Left cardiac atrium (tissue), 4 donors: Measurements from ENCODE around the gene LRRC17. TPM values are rescaled to one million over a fixed set of nuclear protein-coding genes. Genes with fewer than 3 reads are reported as not detected.

ENCODE experiments used
- ATAC-seq, 2 donors: fragments of 200-7000 bp; cut with Tn5 transposase; one replicate each; pipeline ENCODE4 v1.9.1; 2020; ENCODE audit warnings: mild to moderate bottlenecking in 2 of 2, moderate library complexity in 2 of 2
- DNase-seq: peaks from one replicate; pipeline ENCODE4 v3.0.0-alpha.2; 2020
- intact Hi-C, 2 donors: fragments of 100-400 bp; cut with DNase I; formaldehyde crosslinking; loops; one replicate each; pipeline versions ENCODE4 v1.14.1 to v1.15.1; 2022 to 2023
- long read RNA-seq: library from polyadenylated mRNA; unstranded; transcript quantifications from one replicate; pipeline ENCODE4 v2.0.0, GENCODE V29; 2021
- total RNA-seq, 2 donors: library from RNA; stranded (reverse); fragmentation: NEBNext Ultra II Directional; extraction: Animal tissue kit (Norgen Biotek cat#: 25700); gene quantifications; one replicate each; pipeline ENCODE4 v1.2.1, GENCODE V29; 2021
- donor health status: DM: no; HTN: yes; CAD: no.
- donor health status: DM: no; HTN: yes; CAD: no; lungs with severe emphysema.
- donor health status: DM: yes; HTN: yes; CAD: no.
- donor health status: Dilated cardiomyopathy.

Gene LRRC17, protein sequence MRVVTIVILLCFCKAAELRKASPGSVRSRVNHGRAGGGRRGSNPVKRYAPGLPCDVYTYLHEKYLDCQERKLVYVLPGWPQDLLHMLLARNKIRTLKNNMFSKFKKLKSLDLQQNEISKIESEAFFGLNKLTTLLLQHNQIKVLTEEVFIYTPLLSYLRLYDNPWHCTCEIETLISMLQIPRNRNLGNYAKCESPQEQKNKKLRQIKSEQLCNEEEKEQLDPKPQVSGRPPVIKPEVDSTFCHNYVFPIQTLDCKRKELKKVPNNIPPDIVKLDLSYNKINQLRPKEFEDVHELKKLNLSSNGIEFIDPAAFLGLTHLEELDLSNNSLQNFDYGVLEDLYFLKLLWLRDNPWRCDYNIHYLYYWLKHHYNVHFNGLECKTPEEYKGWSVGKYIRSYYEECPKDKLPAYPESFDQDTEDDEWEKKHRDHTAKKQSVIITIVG
- 1 to 10 TPM; 2.5 to 5.9 TPM for total RNA-seq
- long read RNA-seq = 0 reads

- ATAC-seq (peak; percentile 52 to 77), DNase-seq (peak; percentile 23)
- intact Hi-C loops = no loop called here
These were observed at the start of gene LRRC17 for GRCh38 chr7:102912742-102913141. Gene LRRC17, plus strand, starts transcription at chr7:102913000. Its CDS starts 20,914 bp downstream, at chr7:102933914.

- ATAC-seq (no peak), DNase-seq (no peak)
- intact Hi-C loops = no loop called here
These were observed 47.8 kb upstream of the LRRC17 start for GRCh38 chr7:102864958-102865357.

GRCh38 chr7:102866535-102867215 is 46.1 kb upstream of the LRRC17 start:
- ATAC-seq = no peak
- intact Hi-C loops = no loop called here
- DNase-seq = no peak

DNA sequence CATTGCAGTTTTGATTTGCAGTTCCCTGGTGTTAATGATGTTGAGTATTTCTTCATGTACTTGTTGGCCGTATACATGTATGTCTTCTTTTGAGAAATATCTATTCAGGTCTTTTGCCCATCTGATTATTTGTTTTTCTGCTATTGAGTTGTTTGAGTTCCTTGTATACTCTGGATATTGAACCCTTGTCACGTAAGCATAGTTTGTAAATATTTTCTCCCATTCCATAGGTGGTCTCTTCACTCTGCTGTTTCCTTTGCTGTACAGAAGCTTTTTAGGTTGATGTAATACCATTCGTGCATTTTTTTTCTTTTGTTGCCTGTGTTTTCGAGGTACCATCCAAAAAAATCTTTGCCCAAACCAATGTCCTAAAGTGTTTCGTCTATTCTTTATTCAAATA is 43.6 kb upstream of the LRRC17 start:
- no peak for DNase-seq
- intact Hi-C loops = no loop called here
- no peak for ATAC-seq

DNA sequence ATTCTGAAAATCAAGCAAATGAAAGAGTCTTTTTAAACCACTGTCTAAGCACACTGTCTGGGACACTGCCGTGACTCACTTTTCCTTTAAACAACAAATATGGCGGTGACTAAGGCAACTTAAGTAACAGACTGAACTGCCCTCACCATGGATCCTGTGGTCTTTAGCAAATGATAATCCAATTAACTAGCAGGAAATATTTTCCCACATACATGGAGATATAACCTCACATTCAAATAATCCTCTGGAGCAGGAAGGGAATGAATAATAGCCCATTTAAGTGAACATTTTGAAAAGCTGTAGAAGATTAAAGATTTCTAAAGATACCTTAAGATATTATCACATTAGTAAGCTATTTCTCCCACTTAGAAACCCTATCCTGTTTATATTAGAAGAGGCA is 40.3 kb upstream of the LRRC17 start:
- no peak for DNase-seq
- intact Hi-C loops = no loop called here
- peak in 1 of 2 donors; percentile 49 for ATAC-seq

DNA sequence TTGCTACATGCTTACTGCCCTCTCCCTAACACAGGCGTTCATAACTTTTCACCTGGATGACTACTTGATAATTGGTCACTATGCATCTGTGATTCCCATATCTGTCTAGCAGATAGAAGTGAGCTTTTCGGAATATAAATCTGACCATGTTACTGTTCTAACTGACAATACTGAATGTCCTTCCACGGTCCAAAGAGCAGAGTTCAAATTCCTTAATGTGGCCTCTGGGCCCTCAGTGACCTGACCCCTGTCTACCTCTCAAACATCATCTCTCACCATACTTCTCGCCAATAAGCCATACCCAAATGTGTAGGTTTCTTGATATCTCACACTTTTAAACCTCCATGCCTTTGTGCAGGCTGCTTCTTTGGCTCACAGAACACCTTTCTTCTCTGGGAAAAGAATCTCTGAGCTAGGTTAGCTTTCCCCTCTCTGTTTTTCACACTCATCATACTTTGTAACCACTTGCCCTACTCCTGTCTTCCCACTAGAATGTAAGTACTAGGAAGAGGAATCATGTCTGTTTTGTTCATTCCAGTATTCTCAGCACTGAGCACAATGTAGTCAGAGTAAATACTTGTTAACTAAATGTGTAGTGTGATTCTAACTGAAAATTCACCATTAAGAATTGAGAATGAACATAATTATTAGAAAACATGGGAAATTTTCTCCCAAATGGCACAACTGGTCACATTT is 39.2 kb upstream of the LRRC17 start:
- DNase-seq (no peak), ATAC-seq (no peak)
- intact Hi-C loops = no loop called here

- ATAC-seq (no peak), DNase-seq (no peak)
- intact Hi-C loops = no loop called here
These were observed 38.5 kb upstream of the LRRC17 start for GRCh38 chr7:102874166-102874829.

- ATAC-seq (no peak), DNase-seq (no peak)
- intact Hi-C loops = no loop called here
These were observed 37.8 kb upstream of the LRRC17 start for GRCh38 chr7:102874966-102875365.

- ATAC-seq = peak in 1 of 2 donors; percentile 97
These were observed 37.0 kb upstream of the LRRC17 start for GRCh38 chr7:102875700-102876295.

GRCh38 chr7:102883098-102883860 is 29.5 kb upstream of the LRRC17 start:
- DNase-seq (no peak), ATAC-seq (peak in 1 of 2 donors; percentile 61)
- intact Hi-C loops = no loop called here

More at GRCh38 chr7:102875700-102876295, 37.0 kb upstream of the LRRC17 start:
- DNase-seq = no peak
- intact Hi-C loops = no loop called here

DNA sequence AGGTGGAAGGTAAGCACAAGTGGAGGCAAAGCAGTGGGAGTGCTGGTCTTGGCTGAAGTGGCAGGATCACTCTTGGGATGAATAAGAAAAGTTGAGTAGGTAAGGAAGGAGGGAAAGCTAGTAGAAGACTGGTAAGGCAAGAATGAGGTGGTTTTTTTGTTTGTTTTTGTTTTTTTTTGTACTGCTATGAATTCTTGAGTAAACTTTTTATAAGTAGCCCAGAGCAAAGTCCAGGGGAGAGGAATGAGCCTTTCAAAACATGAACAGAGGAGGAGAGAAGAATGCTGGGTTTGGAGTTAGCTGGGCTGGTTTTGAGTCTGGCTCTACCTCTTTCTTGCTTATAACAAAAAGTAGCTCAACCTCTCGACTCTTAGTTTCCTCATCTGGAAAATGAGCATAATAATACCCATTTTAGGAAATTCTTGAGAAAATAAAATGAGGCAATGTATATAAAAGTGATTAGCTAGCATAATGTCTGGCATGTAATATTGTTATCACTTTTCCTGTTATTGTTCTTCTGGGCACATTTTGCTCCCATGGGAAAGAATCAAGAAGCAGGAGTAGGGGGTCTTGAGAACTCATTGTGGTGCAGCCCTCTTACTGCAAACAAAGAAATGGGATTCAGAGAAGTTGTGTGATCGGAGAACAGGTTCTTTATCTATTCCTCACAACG is 24.1 kb upstream of the LRRC17 start:
- intact Hi-C loops = no loop called here
- no peak for ATAC-seq
- no peak for DNase-seq

DNA sequence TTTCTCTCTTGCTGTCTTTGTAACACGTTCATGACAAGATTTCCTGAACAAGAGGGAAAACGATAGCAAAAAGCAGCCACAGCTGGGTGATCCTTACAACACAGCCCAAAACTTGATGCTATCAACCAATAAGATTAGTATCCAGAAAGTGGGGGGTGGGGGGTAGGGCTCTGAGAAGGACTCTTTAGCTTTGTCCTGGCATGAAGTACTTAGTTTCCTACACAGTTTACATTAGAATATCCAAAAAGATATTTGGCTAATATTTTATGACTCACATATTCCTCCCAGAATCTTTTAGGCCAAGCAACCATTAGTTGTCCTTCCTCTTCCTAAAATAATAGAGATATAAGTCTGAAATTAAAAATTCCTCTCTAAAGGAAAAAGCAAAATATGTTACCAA is 22.9 kb upstream of the LRRC17 start:
- DNase-seq = no peak
- intact Hi-C loops = no loop called here
- no peak for ATAC-seq

DNA sequence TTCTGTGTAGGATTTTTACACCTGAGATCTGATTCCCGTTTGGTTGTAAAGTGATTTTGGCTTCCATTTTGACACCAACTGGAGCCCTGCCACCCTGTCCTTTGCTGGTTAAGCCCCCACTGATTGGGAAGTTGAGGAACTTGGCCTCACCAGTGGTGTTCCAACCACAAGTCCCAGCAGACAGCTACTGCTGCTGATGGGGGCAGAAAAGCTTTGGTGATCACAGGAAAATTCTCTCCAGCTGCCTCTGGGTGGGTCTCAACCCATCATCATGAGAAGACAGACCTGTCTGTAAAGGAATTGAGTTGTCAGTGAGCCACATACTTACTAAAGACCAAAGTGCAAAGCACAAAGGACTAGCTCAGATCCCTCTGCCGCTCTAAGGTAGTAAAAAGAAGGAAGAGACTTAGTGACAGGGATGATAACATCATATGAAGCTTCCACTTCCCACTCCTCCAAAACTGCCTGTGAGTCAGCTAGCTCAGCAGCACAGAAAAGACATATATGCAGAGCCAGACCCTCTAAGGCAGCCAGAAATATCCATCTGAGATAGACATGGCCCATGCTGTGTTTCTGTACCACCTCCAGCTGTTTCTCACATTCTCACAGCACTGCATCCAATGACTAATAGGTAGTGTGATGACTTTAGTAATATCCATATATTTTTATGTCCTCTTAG is 22.4 kb upstream of the LRRC17 start:
- DNase-seq = no peak
- ATAC-seq = peak in 1 of 2 donors; percentile 72
- intact Hi-C loops = no loop called here

GRCh38 chr7:102890971-102891692 is 21.7 kb upstream of the LRRC17 start:
- DNase-seq (no peak), ATAC-seq (no peak)
- intact Hi-C loops = no loop called here

GRCh38 chr7:102891693-102892261 is 21.0 kb upstream of the LRRC17 start:
- intact Hi-C loops = no loop called here
- peak; percentile 56 for DNase-seq

DNA sequence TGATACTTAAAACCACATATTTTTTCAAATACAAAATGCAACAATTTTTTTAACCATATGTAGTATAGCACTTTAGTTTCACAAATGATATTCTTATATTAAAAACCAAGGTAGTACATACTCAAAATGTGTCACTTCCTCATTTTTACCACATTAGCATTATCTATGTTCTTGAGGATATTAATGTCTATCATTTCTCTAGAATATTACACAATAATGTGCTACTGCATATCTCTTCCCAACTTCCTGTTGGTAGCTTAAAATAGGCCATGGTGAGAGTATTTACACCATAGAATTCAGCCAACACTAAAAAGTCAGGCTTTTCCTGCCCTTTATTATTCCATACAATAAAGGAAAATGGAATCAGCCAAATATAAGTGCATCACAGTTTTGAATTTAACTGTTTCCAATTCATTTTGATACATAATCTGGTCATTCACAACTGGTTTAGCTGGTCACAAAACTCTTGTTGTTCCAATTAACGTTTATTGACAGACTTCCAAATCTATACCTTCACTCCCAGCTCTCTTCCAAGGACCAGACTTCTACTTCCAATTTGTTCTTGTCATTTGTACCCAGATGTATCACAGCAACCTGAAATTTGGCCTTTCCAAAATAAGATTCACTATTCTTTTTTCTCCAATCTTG is 20.0 kb upstream of the LRRC17 start:
- intact Hi-C loops = no loop called here
- DNase-seq = no peak

More at GRCh38 chr7:102891693-102892261, 21.0 kb upstream of the LRRC17 start:
- ATAC-seq = peak; percentile 72 to 85

More for the DNA sequence above, 20.0 kb upstream of the LRRC17 start:
- ATAC-seq = peak; percentile 23 to 35
